H1 (cell line): Measurements from ENCODE around the gene XRRA1. TPM values are rescaled to one million over a fixed set of nuclear protein-coding genes. Genes with fewer than 3 reads are reported as not detected.
A peak's percentile ranks its signal among the peaks of the same experiment; 100 is the strongest.

Experiments
- CTCF ChIA-PET: fragments of 300-600 bp; sonication (Branson Sonifier 250); formaldehyde crosslinking; loops from one replicate; lab custom pipeline; 2021; ENCODE audit not compliant: partially characterized antibody; lab: Charles Lee
- POLR2A ChIA-PET: fragments of 300-600 bp; sonication (Branson Sonifier 250); formaldehyde crosslinking; loops from one replicate; lab custom pipeline; 2021; ENCODE audit warnings: inconsistent platforms; ENCODE audit not compliant: partially characterized antibody; lab: Charles Lee
- DNase-seq, 2 experiments: peaks; one replicate each; pipeline versions ENCODE4 v3.0.0 to v3.0.0-alpha.2; 2010 to 2022; ENCODE audit warnings: low spot score in 2 of 2, low read depth in 1 of 2, mixed read lengths in 1 of 2
- FAIRE-seq: peaks from 2 replicates; lab custom pipeline; 2011; peaks lifted over from hg19 to GRCh38; lab: Jason Lieb, UNC
- H2AFZ ChIP-seq: 2 replicates; pipeline ENCODE4 v1.8.1; 2012; ENCODE audit warnings: low read length, inconsistent platforms
- H2AK5ac ChIP-seq: 2 replicates; pipeline ENCODE4 v1.6.1; 2013; ENCODE audit warnings: low read depth, low read length
- H2BK120ac ChIP-seq: replicated peaks from 2 replicates; pipeline ENCODE3; 2013; ENCODE audit warnings: low read depth, low read length, inconsistent platforms
- H2BK12ac ChIP-seq: 2 replicates; pipeline ENCODE4 v1.6.1; 2013; ENCODE audit warnings: low read depth, low read length
- H2BK15ac ChIP-seq: 2 replicates; pipeline ENCODE4 v1.6.1; 2013; ENCODE audit warnings: low read length
- H2BK20ac ChIP-seq: 2 replicates; pipeline ENCODE4 v1.6.1; 2013; ENCODE audit warnings: low read length
- H2BK5ac ChIP-seq: 2 replicates; pipeline ENCODE4 v1.6.1; 2013; ENCODE audit warnings: low read depth, low read length
- H3K14ac ChIP-seq: 2 replicates; pipeline ENCODE4 v1.6.1; 2013; ENCODE audit warnings: inconsistent platforms; ENCODE audit not compliant: insufficient read length
- H3K18ac ChIP-seq: 2 replicates; pipeline ENCODE4 v1.6.1; 2013; ENCODE audit warnings: low read length; ENCODE audit errors: extremely low read depth
- H3K23ac ChIP-seq: 2 replicates; pipeline ENCODE4 v1.6.1; 2013; ENCODE audit warnings: inconsistent platforms; ENCODE audit not compliant: insufficient read length
- H3K23me2 ChIP-seq: 2 replicates; pipeline ENCODE4 v1.6.1; 2013; ENCODE audit warnings: low read depth, low read length
- H3K27ac ChIP-seq: 2 replicates; pipeline ENCODE4 v1.6.1; 2011; ENCODE audit warnings: low read depth, low read length, inconsistent platforms
- H3K27me3 ChIP-seq, 4 experiments: replicated peaks in 1 of 4; 1 replicate in 1 of 4; 2 replicates in 3 of 4; pipeline versions ENCODE4 v1.6.1 to v1.8.1; 2011 to 2013; ENCODE audit warnings: low read length in 3 of 4, mild to moderate bottlenecking in 3 of 4, inconsistent platforms in 2 of 4, mixed read lengths in 2 of 4, moderate library complexity in 1 of 4; ENCODE audit not compliant: control insufficient read depth in 3 of 4, insufficient read depth in 3 of 4; ENCODE audit errors: extremely low read depth in 1 of 4
- H3K36me3 ChIP-seq, 4 experiments: 2 replicates each; pipeline versions ENCODE4 v1.6.1 to v1.8.1; 2011 to 2013; ENCODE audit warnings: mild to moderate bottlenecking in 4 of 4, low read length in 3 of 4, moderate library complexity in 2 of 4, control low read depth in 1 of 4, inconsistent platforms in 1 of 4; ENCODE audit not compliant: insufficient read depth in 4 of 4, control insufficient read depth in 2 of 4
- H3K4ac ChIP-seq: replicated peaks from 2 replicates; pipeline ENCODE3; 2013; ENCODE audit warnings: low read length, low read depth, mixed read lengths, inconsistent platforms; ENCODE audit not compliant: insufficient read length
- H3K4me1 ChIP-seq, 4 experiments: replicated peaks in 1 of 4; 1 replicate in 1 of 4; 2 replicates in 3 of 4; pipeline versions ENCODE4 v1.6.1 to v1.8.1; 2011 to 2013; ENCODE audit warnings: low read length in 3 of 4, inconsistent platforms in 2 of 4, mixed read lengths in 1 of 4; ENCODE audit not compliant: insufficient read depth in 4 of 4, control insufficient read depth in 3 of 4
- H3K4me2 ChIP-seq, 2 experiments: 2 replicates each; pipeline versions ENCODE4 v1.6.1 to v1.8.1; 2011 to 2013; ENCODE audit warnings: low read depth in 2 of 2, low read length in 2 of 2, control low read depth in 1 of 2, inconsistent platforms in 1 of 2, mild to moderate bottlenecking in 1 of 2; ENCODE audit not compliant: insufficient read depth in 1 of 2
- H3K4me3 ChIP-seq, 4 experiments: fragments of 200-600, 300-600 bp in 1 of 4; sonication (generic), shearing (Covaris generic), sonication (Bioruptor Twin) in 1 of 4; 2 replicates each; pipeline versions ENCODE4 v1.5.1 to v1.8.1; 2011 to 2016; ENCODE audit warnings: low read length in 4 of 4, low read depth in 3 of 4, control low read depth in 2 of 4, inconsistent platforms in 2 of 4, mild to moderate bottlenecking in 2 of 4, mixed read lengths in 1 of 4, moderate library complexity in 1 of 4; ENCODE audit not compliant: insufficient read depth in 2 of 4; ENCODE audit errors: extremely low read depth in 1 of 4
- H3K56ac ChIP-seq: replicated peaks from 2 replicates; pipeline ENCODE3; 2013; ENCODE audit warnings: low read depth, mild to moderate bottlenecking, mixed read lengths, low read length, inconsistent platforms; ENCODE audit not compliant: insufficient read length
- H3K79me1 ChIP-seq: 2 replicates; pipeline ENCODE4 v1.6.1; 2013; ENCODE audit warnings: low read depth, low read length, control low read depth
- H3K79me2 ChIP-seq, 2 experiments: 2 replicates each; pipeline versions ENCODE4 v1.6.1 to v1.8.1; 2012 to 2013; ENCODE audit warnings: low read length in 2 of 2, mild to moderate bottlenecking in 2 of 2, inconsistent platforms in 1 of 2; ENCODE audit not compliant: insufficient read depth in 2 of 2, control insufficient read depth in 1 of 2
- H3K9ac ChIP-seq, 4 experiments: replicated peaks in 1 of 4; 1 replicate in 1 of 4; 2 replicates in 3 of 4; pipeline versions ENCODE4 v1.6.1 to v1.8.1; 2011 to 2013; ENCODE audit warnings: low read depth in 3 of 4, low read length in 3 of 4, control low read depth in 2 of 4, mild to moderate bottlenecking in 2 of 4, moderate library complexity in 2 of 4, inconsistent platforms in 1 of 4; ENCODE audit errors: extremely low read depth in 1 of 4
- H3K9me3 ChIP-seq, 2 experiments: 2 replicates each; pipeline versions ENCODE4 v1.6.1 to v1.8.1; 2012 to 2013; ENCODE audit warnings: mild to moderate bottlenecking in 2 of 2, moderate library complexity in 2 of 2, control low read depth in 1 of 2, inconsistent platforms in 1 of 2, low read depth in 1 of 2, low read length in 1 of 2, mixed read lengths in 1 of 2; ENCODE audit not compliant: insufficient read depth in 2 of 2
- H4K20me1 ChIP-seq, 2 experiments: replicated peaks in 1 of 2; 2 replicates each; pipeline versions ENCODE3 to v1.8.1; 2011 to 2013; ENCODE audit warnings: inconsistent platforms in 2 of 2, low read length in 2 of 2, mild to moderate bottlenecking in 1 of 2; ENCODE audit not compliant: insufficient read depth in 2 of 2, control insufficient read depth in 1 of 2
- H4K5ac ChIP-seq: 2 replicates; pipeline ENCODE4 v1.6.1; 2013; ENCODE audit warnings: low read length, low read depth, mixed read lengths, inconsistent platforms; ENCODE audit not compliant: insufficient read length
- H4K8ac ChIP-seq: 2 replicates; pipeline ENCODE4 v1.8.0; 2013; ENCODE audit warnings: mild to moderate bottlenecking, moderate library complexity, low read length, inconsistent platforms; ENCODE audit not compliant: insufficient read depth; ENCODE audit errors: extremely low read depth
- H4K91ac ChIP-seq: replicated peaks from 2 replicates; pipeline ENCODE3; 2013; ENCODE audit warnings: low read length, mixed read lengths, inconsistent platforms; ENCODE audit not compliant: insufficient read length
- ASH2L ChIP-seq: fragments of 200-600, 300-600 bp; sonication (generic); IDR thresholded peaks from one replicate; pipeline ENCODE4 v1.7.1; 2017; ENCODE audit warnings: low read length
- BRCA1 ChIP-seq: IDR thresholded peaks from 2 replicates; pipeline ENCODE4 v1.6.1; 2012; ENCODE audit warnings: low read depth, low read length, improper control_type of control experiment
- CHD1 ChIP-seq: IDR thresholded peaks from 2 replicates; pipeline ENCODE4 v1.6.1; 2012; ENCODE audit warnings: low read depth, low read length, improper control_type of control experiment
- KDM5A ChIP-seq: fragments of 200-600 bp; IDR thresholded peaks from 2 replicates; pipeline ENCODE4 v1.7.1; 2012; ENCODE audit warnings: mild to moderate bottlenecking, low read length, inconsistent platforms, mixed read lengths
- RXRA ChIP-seq: IDR thresholded peaks from 2 replicates; pipeline ENCODE4 v1.6.1; 2011; ENCODE audit warnings: low read depth, mild to moderate bottlenecking, low read length, moderate library complexity; ENCODE audit not compliant: insufficient read depth
- SP1 ChIP-seq: IDR thresholded peaks from 2 replicates; pipeline ENCODE4 v1.6.1; 2011; ENCODE audit warnings: low read depth, low read length
- YY1 ChIP-seq: IDR thresholded peaks from 2 replicates; pipeline ENCODE4 v1.6.1; 2011; ENCODE audit warnings: low read depth, mild to moderate bottlenecking, low read length
- WGBS, 2 experiments: shearing (Covaris generic) in 1 of 2; methylation state at CpG; one replicate each; pipeline versions ENCODE4 v1.1.6 to v1.1.7; 2013 to 2015; ENCODE audit warnings: low lambda C conversion rate in 2 of 2, mixed read lengths in 2 of 2, inconsistent platforms in 1 of 2, low coverage in 1 of 2, missing lambda C conversion rate in 1 of 2; ENCODE audit not compliant: insufficient replicate concordance in 2 of 2, insufficient coverage in 1 of 2, insufficient read length in 1 of 2; ENCODE audit errors: extremely low coverage in 1 of 2, missing lambda C conversion rate in 1 of 2; 5-methylcytosine and 5-hydroxymethylcytosine counted together
- polyA plus RNA-seq, 7 experiments: library from polyadenylated mRNA; depleted of rRNA in 3 of 7; stranded (reverse) in 5 of 7; unstranded in 2 of 7; fragments of >200 nt in 5 of 7; fragments of 200-250 nt in 2 of 7; gene quantifications; 1 replicate in 5 of 7; 2 replicates in 1 of 7; 4 replicates in 1 of 7; pipeline versions ENCODE4 v1.2.1 to v1.2.3, GENCODE V29; 2011 to 2013; ENCODE audit warnings: missing spikeins in 2 of 7, mixed read lengths in 2 of 7
- total RNA-seq: library from RNA; stranded (reverse); fragmentation: NEBNext Ultra II Directional; extraction: Animal tissue kit (Norgen Biotek cat#: 25700); gene quantifications from 2 replicates; pipeline ENCODE4 v1.2.1, GENCODE V29; 2021

XRRA1 gene
- total and polyA plus RNA-seq, 2 of the 8 experiments (the other 6 are each of a cell fraction or from before 2014, with no cell fraction given), result 2.1 to 7.1 TPM

- no peaks in the 10 kb centered on the region for H3K23me2 ChIP-seq
- H3K4me1 ChIP-seq, result no peaks in the 10 kb centered on the region
- H3K18ac ChIP-seq, result no peak overlapping the region
- peak overlapping the region in 1 of 4 experiments; percentile 8; a peak in 1 of 7 replicates for H3K9ac ChIP-seq
- POLR2A ChIA-PET, result interaction anchor here (0.6 to 1.4 kb wide), 2 partner anchors 31 to 206 kb away, joined by 4 read pairs; partner anchors contain the start of gene NEU3
- H2BK120ac ChIP-seq, result no peak overlapping the region
- no peak overlapping the region for H3K23ac ChIP-seq
- no peaks in the 10 kb centered on the region for H3K9me3 ChIP-seq
- H3K36me3 ChIP-seq, result peaks cover 0 to 12% (median under 1%) of the 10 kb centered on the region in 4 experiments; a peak in 2 of 8 replicates
- no peak overlapping the region for H2BK12ac ChIP-seq
- no peak for TF ChIP-seq KDM5A
- TF ChIP-seq BRCA1, result no peak
- no peak for TF ChIP-seq CHD1
- TF ChIP-seq ASH2L, result no peak
- TF ChIP-seq RXRA, result no peak
- TF ChIP-seq SP1, result no peak
- TF ChIP-seq YY1, result no peak
- FAIRE-seq (no peak), DNase-seq (no peak)
- no peak overlapping the region for H2AFZ ChIP-seq
- no peak overlapping the region for H4K8ac ChIP-seq
- no peak overlapping the region for H3K4me3 ChIP-seq
- no peak overlapping the region for H2BK20ac ChIP-seq
- no peak overlapping the region for H4K5ac ChIP-seq
- no peak overlapping the region for H3K4me2 ChIP-seq
- CTCF ChIA-PET, result interaction anchor here (1.9 kb wide), 1 partner anchor 29 kb away, joined by 4 read pairs; no protein-coding TSS in a partner anchor
- H3K79me2 ChIP-seq, result peaks cover 3 to 96% of the 10 kb centered on the region in 2 experiments; a peak in 3 of 4 replicates
- no peak overlapping the region for H4K91ac ChIP-seq
- no peak overlapping the region for H2AK5ac ChIP-seq
- no peak overlapping the region for H3K4ac ChIP-seq
- WGBS, 2 experiments, result 90% methylated on average over 1 of the region's 1 CpG; no CpG with 5 or more reads in 1 of the 2 experiments
- no peak overlapping the region for H3K14ac ChIP-seq
- H3K27ac ChIP-seq, result no peak overlapping the region
- peaks cover 11 to 14% of the 10 kb centered on the region in 2 experiments for H4K20me1 ChIP-seq
- H2BK15ac ChIP-seq, result no peak overlapping the region
- no peaks in the 10 kb centered on the region for H3K27me3 ChIP-seq
- peaks cover 3% of the 10 kb centered on the region for H3K79me1 ChIP-seq
- H2BK5ac ChIP-seq, result no peak overlapping the region
- no peak overlapping the region for H3K56ac ChIP-seq
Observed at GRCh38 chr11:74957937-74958629, 9.2 kb upstream of the XRRA1 start.
